Measurements from ENCODE around the gene SORCS2.

DNA sequence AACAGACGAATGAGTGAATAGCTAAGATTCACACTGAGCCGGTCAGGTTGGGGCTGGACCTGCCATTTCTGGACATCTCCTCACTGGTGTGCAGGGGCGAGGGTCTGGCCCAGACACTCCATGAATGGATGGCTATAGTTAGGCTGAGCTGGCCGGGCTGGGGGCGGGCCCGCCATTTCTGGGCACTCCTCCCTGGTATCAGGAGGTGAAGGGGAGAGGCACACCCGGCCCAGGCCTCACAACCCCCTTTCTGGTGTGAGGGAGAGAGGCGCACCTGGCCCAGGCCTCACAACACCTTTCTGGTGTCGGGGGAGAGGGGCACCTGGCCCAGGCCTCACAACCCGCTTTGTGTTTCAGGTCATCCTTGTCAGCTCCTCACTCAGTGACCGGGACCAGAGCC lies 445.6 kb downstream of the SORCS2 start:
- TF ChIP-seq, protein P1, sequence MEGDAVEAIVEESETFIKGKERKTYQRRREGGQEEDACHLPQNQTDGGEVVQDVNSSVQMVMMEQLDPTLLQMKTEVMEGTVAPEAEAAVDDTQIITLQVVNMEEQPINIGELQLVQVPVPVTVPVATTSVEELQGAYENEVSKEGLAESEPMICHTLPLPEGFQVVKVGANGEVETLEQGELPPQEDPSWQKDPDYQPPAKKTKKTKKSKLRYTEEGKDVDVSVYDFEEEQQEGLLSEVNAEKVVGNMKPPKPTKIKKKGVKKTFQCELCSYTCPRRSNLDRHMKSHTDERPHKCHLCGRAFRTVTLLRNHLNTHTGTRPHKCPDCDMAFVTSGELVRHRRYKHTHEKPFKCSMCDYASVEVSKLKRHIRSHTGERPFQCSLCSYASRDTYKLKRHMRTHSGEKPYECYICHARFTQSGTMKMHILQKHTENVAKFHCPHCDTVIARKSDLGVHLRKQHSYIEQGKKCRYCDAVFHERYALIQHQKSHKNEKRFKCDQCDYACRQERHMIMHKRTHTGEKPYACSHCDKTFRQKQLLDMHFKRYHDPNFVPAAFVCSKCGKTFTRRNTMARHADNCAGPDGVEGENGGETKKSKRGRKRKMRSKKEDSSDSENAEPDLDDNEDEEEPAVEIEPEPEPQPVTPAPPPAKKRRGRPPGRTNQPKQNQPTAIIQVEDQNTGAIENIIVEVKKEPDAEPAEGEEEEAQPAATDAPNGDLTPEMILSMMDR (conservative IDR thresholded peaks at IDR 0.05; ENCODE audit: low read depth, low read length): no peak
- TF ChIP-seq EZH2 (IDR thresholded peaks at IDR 0.05; ENCODE audit: borderline replicate concordance, low read depth, low read length, poor library complexity, severe bottlenecking): no peak

All from A673 (cell line).